Gastroesophageal sphincter (tissue), 4 donors: ENCODE measurements around the gene PLEKHM3. TPM values are rescaled to one million over a fixed set of nuclear protein-coding genes. Genes with fewer than 3 reads are reported as not detected.

Experiments used
- ATAC-seq: fragments of 150-250 bp; one replicate; pipeline ENCODE4 v1.9.1; 2016; ENCODE audit warnings: mild to moderate bottlenecking, moderate library complexity
- H3K27ac ChIP-seq, 4 donors: fragments of 200-600 bp; sonication (generic) in 3 of 4; 1 replicate in 3 of 4; 2 replicates in 1 of 4; pipeline ENCODE4 v1.5.1; 2016 to 2019
- H3K27me3 ChIP-seq: fragments of 200-600 bp; sonication (generic); one replicate; pipeline ENCODE4 v1.5.1; 2019
- H3K36me3 ChIP-seq, 2 donors: fragments of 200-600 bp; sonication (generic); one replicate each; pipeline ENCODE4 v1.5.1; 2019; ENCODE audit warnings: control low read depth in 1 of 2
- H3K4me1 ChIP-seq, 3 donors: fragments of 200-600 bp; sonication (generic); 1 replicate in 2 of 3; 2 replicates in 1 of 3; pipeline ENCODE4 v1.5.1; 2016 to 2019; ENCODE audit warnings: control low read depth in 2 of 3
- H3K4me3 ChIP-seq, 2 donors: fragments of 200-600 bp; sonication (generic); one replicate each; pipeline ENCODE4 v1.5.1; 2019; ENCODE audit warnings: mild to moderate bottlenecking in 1 of 2, moderate library complexity in 1 of 2
- H3K9me3 ChIP-seq, 3 donors: fragments of 200-600 bp; sonication (generic); one replicate each; pipeline ENCODE4 v1.5.1; 2017 to 2019; ENCODE audit warnings: control low read depth in 2 of 3
- EP300 ChIP-seq: sonication (generic); formaldehyde crosslinking; IDR thresholded peaks from one replicate; pipeline ENCODE4 v1.6.1; 2017; ENCODE audit warnings: antibody characterized with exemption, mild to moderate bottlenecking
- POLR2A ChIP-seq, 2 donors: fragments of 450-650 bp; IDR thresholded peaks; one replicate each; pipeline ENCODE4 v1.6.1; 2017; ENCODE audit warnings: antibody characterized with exemption in 2 of 2, mild to moderate bottlenecking in 2 of 2, moderate library complexity in 1 of 2
- POLR2AphosphoS5 ChIP-seq: sonication (generic); formaldehyde crosslinking; IDR thresholded peaks from one replicate; pipeline ENCODE4 v1.6.1; 2017; ENCODE audit warnings: antibody characterized with exemption
- WGBS, 2 donors: methylation state at CpG; one replicate each; pipeline ENCODE4 v1.1.5; 2018; ENCODE audit warnings: low coverage in 1 of 2; 5-methylcytosine and 5-hydroxymethylcytosine counted together
- total RNA-seq, 4 donors: library from RNA; depleted of rRNA; stranded (reverse); fragments of >200 nt; gene quantifications; one replicate each; pipeline ENCODE4 v1.1.0, GENCODE V29; 2016
- TF ChIP-seq, protein P1 (sequence below), 4 experiments: fragments of 200-600 bp in 2 of 4; fragments of 450-650 bp in 2 of 4; sonication (generic) in 1 of 4; IDR thresholded peaks; one replicate each; pipeline ENCODE4 v1.5.1; 2017 to 2019; ENCODE audit warnings: antibody characterized with exemption in 4 of 4, mild to moderate bottlenecking in 2 of 4, moderate library complexity in 2 of 4

Gene PLEKHM3
- total RNA-seq, 4 donors from 2014 or later: 21.4 to 35.5 (median 29.7) TPM

- peaks cover 0 to 6% (median 0%) of the 10 kb centered on the region in 3 donors for H3K4me1 ChIP-seq
- no peak for ATAC-seq
- no peaks in the 10 kb centered on the region for H3K9me3 ChIP-seq
- no peak overlapping the region for H3K4me3 ChIP-seq
- H3K27ac ChIP-seq: no peak overlapping the region
- no peaks in the 10 kb centered on the region for H3K27me3 ChIP-seq
- no peaks in the 10 kb centered on the region for H3K36me3 ChIP-seq
- TF ChIP-seq, protein P1, sequence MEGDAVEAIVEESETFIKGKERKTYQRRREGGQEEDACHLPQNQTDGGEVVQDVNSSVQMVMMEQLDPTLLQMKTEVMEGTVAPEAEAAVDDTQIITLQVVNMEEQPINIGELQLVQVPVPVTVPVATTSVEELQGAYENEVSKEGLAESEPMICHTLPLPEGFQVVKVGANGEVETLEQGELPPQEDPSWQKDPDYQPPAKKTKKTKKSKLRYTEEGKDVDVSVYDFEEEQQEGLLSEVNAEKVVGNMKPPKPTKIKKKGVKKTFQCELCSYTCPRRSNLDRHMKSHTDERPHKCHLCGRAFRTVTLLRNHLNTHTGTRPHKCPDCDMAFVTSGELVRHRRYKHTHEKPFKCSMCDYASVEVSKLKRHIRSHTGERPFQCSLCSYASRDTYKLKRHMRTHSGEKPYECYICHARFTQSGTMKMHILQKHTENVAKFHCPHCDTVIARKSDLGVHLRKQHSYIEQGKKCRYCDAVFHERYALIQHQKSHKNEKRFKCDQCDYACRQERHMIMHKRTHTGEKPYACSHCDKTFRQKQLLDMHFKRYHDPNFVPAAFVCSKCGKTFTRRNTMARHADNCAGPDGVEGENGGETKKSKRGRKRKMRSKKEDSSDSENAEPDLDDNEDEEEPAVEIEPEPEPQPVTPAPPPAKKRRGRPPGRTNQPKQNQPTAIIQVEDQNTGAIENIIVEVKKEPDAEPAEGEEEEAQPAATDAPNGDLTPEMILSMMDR (IDR thresholded peaks at IDR 0.05): no peak
- 94 to 99% methylated on average over 3 to 6 of the region's 6 CpGs for WGBS, 2 donors
Observed at GRCh38 chr2:207883002-207883780, 142.1 kb downstream of the PLEKHM3 start.

DNA sequence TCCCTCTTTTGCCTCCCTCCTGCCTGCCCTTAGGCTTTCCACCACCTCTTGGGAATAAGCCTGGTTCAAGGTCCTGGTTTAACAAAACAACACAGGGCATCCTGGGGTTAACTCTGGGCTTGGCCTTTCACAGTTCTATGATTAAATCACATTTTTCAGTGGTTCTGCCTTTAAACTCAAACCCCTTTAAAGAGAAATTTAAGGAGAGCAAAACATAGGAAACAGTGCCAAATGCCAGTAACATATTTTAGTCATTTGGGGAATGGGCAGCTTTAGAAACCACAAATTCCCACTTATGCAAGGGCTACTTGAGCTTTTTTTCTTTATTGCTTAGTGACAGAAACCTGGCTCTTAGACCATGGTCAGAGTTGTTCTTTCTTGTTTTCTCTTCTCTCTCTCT, 143.4 kb downstream of the PLEKHM3 start:
- Histone ChIP-seq H3K27me3 (no peaks in the 10 kb centered on the region), H3K4me1 (peaks cover 0 to 6% (median 0%) of the 10 kb centered on the region in 3 donors), H3K4me3 (no peak overlapping the region), H3K9me3 (no peaks in the 10 kb centered on the region), H3K27ac (no peak overlapping the region), H3K36me3 (no peaks in the 10 kb centered on the region)
- no peak for ATAC-seq
- TF ChIP-seq POLR2A (IDR thresholded peaks at IDR 0.05) (no peak), EP300 (no peak)

DNA sequence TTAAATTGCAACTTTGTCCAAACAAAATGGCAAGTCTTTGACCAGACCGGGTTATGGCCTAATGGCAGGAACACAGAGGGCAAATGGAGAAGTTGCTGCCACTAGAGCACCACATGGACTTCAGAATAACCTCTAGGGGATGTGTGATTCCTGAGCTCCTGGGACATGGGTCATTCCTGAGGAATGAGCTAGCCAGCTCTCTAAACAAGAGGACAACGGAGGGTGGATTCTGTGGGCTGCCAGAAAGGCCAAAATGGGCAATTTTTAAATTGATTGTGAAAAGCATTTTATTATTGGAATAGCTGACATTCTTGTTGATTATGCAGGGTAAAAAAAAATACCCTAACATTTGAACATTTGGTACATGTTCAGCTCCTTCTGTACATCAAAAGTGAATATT, 145.8 kb downstream of the PLEKHM3 start:
- 74 to 83% methylated on average over 1 to 2 of the region's 2 CpGs for WGBS, 2 donors
- H3K9me3 ChIP-seq: no peaks in the 10 kb centered on the region
- H3K4me1 ChIP-seq: peaks cover 0 to 6% (median 0%) of the 10 kb centered on the region in 3 donors
- no peak overlapping the region for H3K27ac ChIP-seq
- H3K4me3 ChIP-seq: no peak overlapping the region
- no peaks in the 10 kb centered on the region for H3K27me3 ChIP-seq
- TF ChIP-seq EP300: no peak
- TF ChIP-seq, protein P1 (IDR thresholded peaks at IDR 0.05): no peak
- no peak for TF ChIP-seq POLR2A (IDR thresholded peaks at IDR 0.05)
- TF ChIP-seq POLR2AphosphoS5: no peak
- ATAC-seq: no peak
- H3K36me3 ChIP-seq: no peaks in the 10 kb centered on the region

DNA sequence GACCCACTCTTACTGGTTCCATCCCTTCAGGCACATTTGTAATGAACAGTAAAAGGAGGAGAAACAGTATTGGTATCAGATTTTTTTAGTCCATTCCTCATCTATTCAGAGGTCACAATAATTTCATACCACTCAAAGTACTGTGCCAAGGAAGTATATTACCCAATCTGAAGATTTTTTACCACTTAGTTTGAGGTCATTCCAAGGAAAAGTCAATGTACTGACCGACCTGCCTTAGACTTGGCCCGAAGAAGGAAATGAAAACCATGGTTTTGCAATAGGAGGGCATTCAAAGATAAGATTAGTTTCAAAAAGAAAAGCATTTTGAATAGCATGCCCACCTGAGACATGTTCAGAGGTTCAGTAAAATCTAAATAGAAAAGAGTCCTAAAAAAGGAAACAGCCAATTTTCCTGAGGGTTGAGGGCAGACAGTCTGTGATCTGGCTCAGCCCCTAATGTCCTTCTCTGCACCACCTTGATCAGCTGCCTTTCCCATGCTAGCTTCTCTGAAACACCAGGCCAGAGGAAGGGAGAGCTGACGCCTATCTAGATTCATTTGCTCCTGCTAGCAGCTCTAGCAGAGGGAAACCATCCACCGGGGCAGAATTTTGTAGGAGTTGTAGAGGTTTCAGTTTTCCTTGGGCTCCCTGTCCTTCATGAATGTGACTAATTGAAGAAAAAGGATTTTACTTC, 148.3 kb downstream of the PLEKHM3 start:
- Histone ChIP-seq H3K27me3 (no peaks in the 10 kb centered on the region), H3K9me3 (no peaks in the 10 kb centered on the region), H3K4me1 (peaks cover 0 to 6% (median 0%) of the 10 kb centered on the region in 3 donors), H3K36me3 (no peaks in the 10 kb centered on the region), H3K27ac (no peak overlapping the region), H3K4me3 (no peak overlapping the region)
- no peak for TF ChIP-seq EP300
- ATAC-seq: no peak
- WGBS, 2 donors: 79 to 96% methylated on average over 4 of the region's 4 CpGs

- Histone ChIP-seq H3K27me3 (no peaks in the 10 kb centered on the region), H3K4me1 (peaks cover 0 to 6% (median 0%) of the 10 kb centered on the region in 3 donors), H3K27ac (no peak overlapping the region), H3K36me3 (no peaks in the 10 kb centered on the region), H3K4me3 (no peak overlapping the region), H3K9me3 (no peaks in the 10 kb centered on the region)
- 95 to 98% methylated on average over 3 of the region's 3 CpGs for WGBS, 2 donors
- no peak for TF ChIP-seq EP300
- TF ChIP-seq, protein P1 (IDR thresholded peaks at IDR 0.05): no peak
- no peak for TF ChIP-seq POLR2A (IDR thresholded peaks at IDR 0.05)
- no peak for TF ChIP-seq POLR2AphosphoS5
- ATAC-seq: no peak
Observed at GRCh38 chr2:207875473-207876212, 149.7 kb downstream of the PLEKHM3 start.
